Neutrophil (primary cell): ENCODE measurements around the gene FCHSD1.

Experiments
- H3K27ac ChIP-seq: fragments of 200-600 bp; sonication (generic); 2 replicates; pipeline ENCODE4 v1.5.1; 2016; ENCODE audit warnings: mild to moderate bottlenecking, moderate library complexity
- H3K27me3 ChIP-seq: fragments of 200-600 bp; sonication (generic); 2 replicates; pipeline ENCODE4 v1.6.0; 2016; ENCODE audit warnings: mild to moderate bottlenecking
- H3K36me3 ChIP-seq: fragments of 200-600 bp; sonication (generic); 2 replicates; pipeline ENCODE4 v1.5.1; 2017
- H3K4me1 ChIP-seq, 2 experiments: fragments of 200-600 bp in 1 of 2; sonication (generic) in 1 of 2; 1 replicate in 1 of 2; 2 replicates in 1 of 2; pipeline versions ENCODE4 v1.5.1 to v1.6.1; 2013 to 2016; ENCODE audit warnings: low read depth in 1 of 2, low read length in 1 of 2, mild to moderate bottlenecking in 1 of 2, moderate library complexity in 1 of 2; ENCODE audit not compliant: control insufficient read depth in 1 of 2, insufficient read depth in 1 of 2
- H3K4me3 ChIP-seq, 2 experiments: fragments of 200-600 bp in 1 of 2; sonication (generic) in 1 of 2; 1 replicate in 1 of 2; 2 replicates in 1 of 2; pipeline ENCODE4 v1.5.1; 2013 to 2016; ENCODE audit warnings: low read depth in 1 of 2, low read length in 1 of 2, mild to moderate bottlenecking in 1 of 2, moderate library complexity in 1 of 2
- H3K9me3 ChIP-seq: fragments of 200-600 bp; sonication (generic); 2 replicates; pipeline ENCODE4 v1.5.1; 2016
- CTCF ChIP-seq: fragments of 200-600 bp; sonication (generic); IDR thresholded peaks from 2 replicates; pipeline ENCODE4 v1.5.1; 2016; ENCODE audit warnings: antibody characterized with exemption

Gene FCHSD1

DNA sequence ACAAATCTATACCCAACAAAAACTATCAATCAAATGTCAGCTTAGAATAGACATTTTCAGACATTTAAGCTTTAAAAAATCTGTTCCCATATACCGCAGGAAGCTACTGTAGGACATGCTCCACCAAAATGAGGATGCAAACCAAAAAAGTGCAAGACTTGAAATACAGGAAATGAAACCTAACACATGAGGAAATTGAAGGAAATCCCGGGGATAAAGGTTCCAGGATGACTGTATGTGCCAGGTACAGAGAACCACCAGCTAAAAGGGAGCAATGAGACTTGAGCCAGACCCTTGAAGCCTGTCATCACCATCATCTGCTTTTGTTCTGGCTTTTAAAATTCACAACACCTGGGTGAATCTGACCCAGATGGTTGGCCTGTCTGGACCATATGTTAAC, 53.8 kb downstream of the FCHSD1 start:
- no peaks in the 10 kb centered on the region for H3K27me3 ChIP-seq
- H3K4me1 ChIP-seq = peaks cover 67 to 68% of the 10 kb centered on the region in 2 experiments
- TF ChIP-seq CTCF = no peak
- no peaks in the 10 kb centered on the region for H3K9me3 ChIP-seq
- H3K27ac ChIP-seq = peak overlapping the region; percentile 64
- H3K36me3 ChIP-seq = peaks cover 10% of the 10 kb centered on the region
- no peak overlapping the region for H3K4me3 ChIP-seq

GRCh38 chr5:141596867-141597266, 54.4 kb downstream of the FCHSD1 start:
- no peaks in the 10 kb centered on the region for H3K9me3 ChIP-seq
- H3K4me3 ChIP-seq = no peak overlapping the region
- H3K4me1 ChIP-seq = peaks cover 66 to 68% of the 10 kb centered on the region in 2 experiments
- no peak for TF ChIP-seq CTCF
- peaks cover 10% of the 10 kb centered on the region for H3K36me3 ChIP-seq
- H3K27ac ChIP-seq = peak overlapping the region; percentile 64
- H3K27me3 ChIP-seq = no peaks in the 10 kb centered on the region

DNA sequence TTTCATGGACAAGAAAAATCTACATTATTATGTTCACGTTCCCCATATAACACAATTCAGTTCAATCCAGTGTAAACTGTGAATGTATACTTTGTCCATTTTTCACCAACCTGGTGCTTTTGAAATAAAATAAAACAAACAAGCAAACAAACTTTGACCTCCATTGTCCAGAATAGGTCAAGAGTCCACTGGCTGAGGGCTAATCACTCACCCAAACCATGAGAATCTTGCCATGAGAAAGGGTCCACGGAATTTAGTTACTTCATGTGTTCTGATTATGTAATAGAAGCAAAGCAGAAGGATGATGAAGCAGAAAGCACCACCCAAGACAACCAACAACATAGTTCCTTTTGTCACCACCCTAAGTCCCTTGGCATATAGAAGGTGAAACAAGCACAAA, 61.1 kb downstream of the FCHSD1 start:
- no peaks in the 10 kb centered on the region for H3K27me3 ChIP-seq
- no peak for TF ChIP-seq CTCF
- H3K27ac ChIP-seq = peak overlapping the region; percentile 88
- peak overlapping the region; percentile 14 to 29 for H3K4me3 ChIP-seq
- peaks cover 30% of the 10 kb centered on the region for H3K36me3 ChIP-seq
- no peaks in the 10 kb centered on the region for H3K9me3 ChIP-seq
- H3K4me1 ChIP-seq = peaks cover 38 to 42% of the 10 kb centered on the region in 2 experiments
